Lung (tissue), 12 donors: Measurements from ENCODE around the gene FAM83B. TPM values are rescaled to one million over a fixed set of nuclear protein-coding genes. Genes with fewer than 3 reads are reported as not detected.
"Not testable (repeated sequence)": the region's sequence is repeated elsewhere in the genome, so short reads cannot be mapped to it uniquely, and the experiment has no call there.

Experiments
- ATAC-seq: fragments of 200-7000 bp; cut with Tn5 transposase; one replicate; pipeline ENCODE4 v1.9.1; 2020; ENCODE audit warnings: moderate number of reproducible peaks; ENCODE audit not compliant: insufficient read depth, low FRiP score
- DNase-seq, 3 donors: peaks; one replicate each; pipeline ENCODE4 v3.0.0-alpha.2; 2013 to 2017
- H3K27ac ChIP-seq, 2 donors: one replicate each; pipeline ENCODE4 v1.5.1; 2013; ENCODE audit warnings: mild to moderate bottlenecking in 2 of 2, moderate library complexity in 2 of 2, control low read depth in 1 of 2, inconsistent platforms in 1 of 2, low read depth in 1 of 2, low read length in 1 of 2
- H3K27me3 ChIP-seq, 3 donors: one replicate each; pipeline ENCODE4 v1.5.1; 2013; ENCODE audit warnings: low read length in 2 of 3; ENCODE audit not compliant: control insufficient read depth in 3 of 3, insufficient read depth in 3 of 3
- H3K36me3 ChIP-seq, 4 donors: one replicate each; pipeline ENCODE4 v1.5.1; 2013; ENCODE audit warnings: low read length in 4 of 4, mild to moderate bottlenecking in 1 of 4, moderate library complexity in 1 of 4; ENCODE audit not compliant: control insufficient read depth in 4 of 4, insufficient read depth in 4 of 4
- H3K4me1 ChIP-seq, 5 donors: one replicate each; pipeline ENCODE4 v1.5.1; 2013; ENCODE audit warnings: low read length in 5 of 5, mild to moderate bottlenecking in 2 of 5, moderate library complexity in 1 of 5; ENCODE audit not compliant: control insufficient read depth in 5 of 5, insufficient read depth in 5 of 5
- H3K4me3 ChIP-seq: one replicate; pipeline ENCODE4 v1.5.1; 2013; ENCODE audit warnings: mild to moderate bottlenecking, control low read depth, moderate library complexity
- H3K9ac ChIP-seq, 2 donors: one replicate each; pipeline ENCODE4 v1.5.1; 2013; ENCODE audit warnings: low read length in 2 of 2, control low read depth in 1 of 2; ENCODE audit not compliant: insufficient read depth in 1 of 2
- H3K9me3 ChIP-seq, 4 donors: one replicate each; pipeline ENCODE4 v1.5.1; 2013; ENCODE audit warnings: low read length in 3 of 4, mild to moderate bottlenecking in 1 of 4, moderate library complexity in 1 of 4; ENCODE audit not compliant: control insufficient read depth in 4 of 4, insufficient read depth in 3 of 4
- WGBS, 2 donors: extraction: QIAGEN DNeasy Blood & Tissue Kit; methylation state at CpG; one replicate each; pipeline ENCODE4 v1.1.7; 2013; 5-methylcytosine and 5-hydroxymethylcytosine counted together
- polyA plus RNA-seq, 2 donors: library from polyadenylated mRNA; stranded (reverse); fragments of 200-250 nt; gene quantifications; one replicate each; pipeline ENCODE4 v1.2.1, GENCODE V29; 2013
- total RNA-seq, 2 donors: library from RNA; depleted of rRNA in 1 of 2; stranded (reverse); fragments of >200 nt in 1 of 2; gene quantifications; one replicate each; pipeline ENCODE4 v1.2.1, GENCODE V29; 2014 to 2021
- TF ChIP-seq, protein P1 (sequence below): IDR thresholded peaks from 2 replicates; pipeline ENCODE4 v1.5.1; 2012; ENCODE audit warnings: mild to moderate bottlenecking; ENCODE audit errors: control extremely low read depth, extremely low read depth
- donor health status: control.
- donor health status: control.
- donor health status: Bipolar disorder and iron deficiency.
- donor health status: healthy.
- donor health status: DM: yes; HTN: yes; CAD: no.

Gene FAM83B
- total and polyA plus RNA-seq, 4 donors: 0.04 to 4.4 (median 0.49) TPM

DNA sequence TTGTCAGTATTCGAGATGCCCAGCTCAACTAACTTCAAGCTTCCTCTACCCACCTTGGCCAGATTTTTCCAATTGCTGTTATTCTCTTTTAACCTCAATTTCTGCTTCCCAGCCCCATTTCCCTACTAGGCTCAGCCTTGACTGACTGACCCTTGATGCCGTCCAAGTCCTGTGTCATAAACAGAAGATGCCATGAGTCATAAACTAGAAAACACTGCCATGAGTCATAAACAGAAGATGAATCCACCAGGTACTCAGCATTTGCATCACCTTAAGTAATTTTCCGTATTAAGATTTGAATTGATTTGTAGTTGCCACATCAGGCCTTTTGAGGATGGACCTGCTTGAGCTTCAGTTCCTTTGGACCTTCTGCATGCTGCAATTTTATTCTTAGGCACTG is 123.8 kb downstream of the FAM83B start:
- Histone ChIP-seq H3K9me3 (peaks cover 0 to 1% (median 0%) of the 10 kb centered on the region in 4 donors), H3K4me1 (no peaks in the 10 kb centered on the region), H3K27ac (no peak overlapping the region), H3K27me3 (no peaks in the 10 kb centered on the region), H3K36me3 (no peaks in the 10 kb centered on the region), H3K4me3 (no peak overlapping the region), H3K9ac (no peak overlapping the region)
- DNase-seq: no peak
- 84 to 94% methylated on average over 3 of the region's 3 CpGs for WGBS, 2 donors
- TF ChIP-seq, protein P1, sequence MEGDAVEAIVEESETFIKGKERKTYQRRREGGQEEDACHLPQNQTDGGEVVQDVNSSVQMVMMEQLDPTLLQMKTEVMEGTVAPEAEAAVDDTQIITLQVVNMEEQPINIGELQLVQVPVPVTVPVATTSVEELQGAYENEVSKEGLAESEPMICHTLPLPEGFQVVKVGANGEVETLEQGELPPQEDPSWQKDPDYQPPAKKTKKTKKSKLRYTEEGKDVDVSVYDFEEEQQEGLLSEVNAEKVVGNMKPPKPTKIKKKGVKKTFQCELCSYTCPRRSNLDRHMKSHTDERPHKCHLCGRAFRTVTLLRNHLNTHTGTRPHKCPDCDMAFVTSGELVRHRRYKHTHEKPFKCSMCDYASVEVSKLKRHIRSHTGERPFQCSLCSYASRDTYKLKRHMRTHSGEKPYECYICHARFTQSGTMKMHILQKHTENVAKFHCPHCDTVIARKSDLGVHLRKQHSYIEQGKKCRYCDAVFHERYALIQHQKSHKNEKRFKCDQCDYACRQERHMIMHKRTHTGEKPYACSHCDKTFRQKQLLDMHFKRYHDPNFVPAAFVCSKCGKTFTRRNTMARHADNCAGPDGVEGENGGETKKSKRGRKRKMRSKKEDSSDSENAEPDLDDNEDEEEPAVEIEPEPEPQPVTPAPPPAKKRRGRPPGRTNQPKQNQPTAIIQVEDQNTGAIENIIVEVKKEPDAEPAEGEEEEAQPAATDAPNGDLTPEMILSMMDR: no peak
- no peak for ATAC-seq

- no peaks in the 10 kb centered on the region for H3K4me1 ChIP-seq
- ATAC-seq (no peak), DNase-seq (no peak)
- no peak overlapping the region for H3K4me3 ChIP-seq
- no peak overlapping the region for H3K27ac ChIP-seq
- H3K9ac ChIP-seq: no peak overlapping the region
- no peaks in the 10 kb centered on the region for H3K27me3 ChIP-seq
- WGBS, 2 donors: 86 to 87% methylated on average over 2 of the region's 2 CpGs
- TF ChIP-seq, protein P1: no peak
- H3K36me3 ChIP-seq: no peaks in the 10 kb centered on the region
- H3K9me3 ChIP-seq: peaks cover 0 to 1% (median 0%) of the 10 kb centered on the region in 4 donors
These were observed 125.3 kb downstream of the FAM83B start for GRCh38 chr6:54971825-54972224.

DNA sequence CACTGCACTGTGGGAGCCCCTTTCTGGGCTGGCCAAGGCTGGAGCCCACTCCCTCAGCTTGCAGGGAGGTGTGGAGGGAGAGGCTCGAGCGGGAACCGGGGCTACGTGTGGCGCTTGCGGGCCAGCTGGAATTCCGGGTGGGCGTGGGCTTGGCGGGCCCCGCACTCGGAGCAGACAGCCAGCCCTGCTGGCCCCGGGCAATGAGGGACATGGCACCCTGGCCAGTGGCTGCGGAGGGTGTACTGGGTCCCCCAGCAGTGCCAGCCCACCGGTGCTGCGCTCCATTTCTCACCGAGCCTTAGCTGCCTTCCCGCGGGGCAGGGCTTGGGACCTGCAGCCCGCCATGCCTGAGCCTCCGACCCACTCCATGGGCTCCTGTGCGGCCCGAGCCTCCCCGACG is 132.6 kb downstream of the FAM83B start:
- H3K27ac ChIP-seq, H3K27me3 ChIP-seq, ATAC-seq, H3K9ac ChIP-seq, H3K4me1 ChIP-seq, H3K36me3 ChIP-seq, H3K4me3 ChIP-seq, H3K9me3 ChIP-seq, DNase-seq: not testable (repeated sequence)
- WGBS, 2 donors: 89 to 93% methylated on average over 24 of the region's 24 CpGs

GRCh38 chr6:54980511-54981275 is 134.1 kb downstream of the FAM83B start:
- H3K9me3 ChIP-seq: peaks cover 0 to 6% (median 3%) of the 10 kb centered on the region in 4 donors
- ATAC-seq (no peak), DNase-seq (no peak)
- no peak overlapping the region for H3K4me3 ChIP-seq
- 91 to 93% methylated on average over 14 of the region's 14 CpGs for WGBS, 2 donors
- H3K4me1 ChIP-seq: no peaks in the 10 kb centered on the region
- H3K36me3 ChIP-seq: no peaks in the 10 kb centered on the region
- no peaks in the 10 kb centered on the region for H3K27me3 ChIP-seq
- no peak overlapping the region for H3K9ac ChIP-seq
- no peak overlapping the region for H3K27ac ChIP-seq
- TF ChIP-seq, protein P1: no peak
